22Rv1 (cell line): Measurements from ENCODE around the gene PARP11.

ENCODE experiments used
- CTCF ChIP-seq: fragments of 450-650 bp; IDR thresholded peaks from 2 replicates; pipeline ENCODE4 v1.5.1; 2017; ENCODE audit warnings: mild to moderate bottlenecking
- ZFX ChIP-seq: fragments of 450-650 bp; IDR thresholded peaks from 2 replicates; pipeline ENCODE4 v1.6.1; 2017; ENCODE audit warnings: antibody characterized with exemption, borderline replicate concordance

- TF ChIP-seq CTCF: no peak
- TF ChIP-seq ZFX: no peak
Measured at GRCh38 chr12:3810540-3810939, 62.7 kb downstream of the PARP11 start.
